Fibroblast of skin of left biceps (primary cell): ENCODE data around the gene MS4A10.
A peak's percentile ranks its signal among the peaks of the same experiment; 100 is the strongest.

ENCODE experiments used
- DNase-seq, 2 experiments: peaks; one replicate each; pipeline ENCODE4 v3.0.0-alpha.2; 2013; ENCODE audit warnings: low read depth in 2 of 2

Gene MS4A10

GRCh38 chr11:60825118-60825517, 40.0 kb downstream of the MS4A10 start:
- no peak for DNase-seq

GRCh38 chr11:60825790-60826189, 40.7 kb downstream of the MS4A10 start:
- no peak for DNase-seq

DNA sequence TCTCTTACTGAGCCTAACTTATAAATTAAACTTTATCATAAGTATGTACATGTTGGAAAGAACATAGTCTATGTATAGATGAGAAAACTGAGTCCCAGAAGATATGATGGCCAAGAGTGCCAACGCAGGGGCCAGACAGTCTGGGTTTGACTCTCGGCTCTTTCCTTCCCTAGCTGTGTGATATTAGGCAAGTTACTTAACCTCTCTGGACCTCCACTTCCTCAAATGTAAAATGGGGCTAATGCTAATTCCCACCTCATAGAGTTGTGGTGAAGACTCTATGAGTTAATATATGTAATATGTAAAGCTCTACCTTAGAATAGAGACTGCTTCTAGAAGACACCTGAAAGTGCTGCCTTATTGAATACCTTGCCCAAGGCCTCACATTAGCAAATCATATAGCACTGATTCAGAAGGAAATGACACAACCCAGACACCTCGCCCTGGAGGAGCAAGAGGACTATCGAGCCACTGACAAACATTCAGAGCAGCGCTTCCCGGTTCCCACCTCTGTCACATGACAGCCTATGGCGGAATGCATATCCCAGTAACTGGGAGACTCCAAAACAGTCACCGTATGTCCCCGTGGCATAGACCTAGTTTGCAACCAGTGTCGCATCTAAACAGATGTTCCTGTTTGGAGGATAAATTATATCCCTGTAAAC, 45.5 kb downstream of the MS4A10 start:
- no peak for DNase-seq

- DNase-seq, result peak in 1 of 2 experiments; percentile 7
Observed at GRCh38 chr11:60831143-60831500, 46.0 kb downstream of the MS4A10 start.

- no peak for DNase-seq
Observed at GRCh38 chr11:60831501-60832079, 46.5 kb downstream of the MS4A10 start.

GRCh38 chr11:60834742-60835533, 49.8 kb downstream of the MS4A10 start:
- DNase-seq, result no peak

- DNase-seq, result no peak
Observed at GRCh38 chr11:60835534-60835846, 50.4 kb downstream of the MS4A10 start.

GRCh38 chr11:60836866-60837515, 51.9 kb downstream of the MS4A10 start:
- no peak for DNase-seq

DNA sequence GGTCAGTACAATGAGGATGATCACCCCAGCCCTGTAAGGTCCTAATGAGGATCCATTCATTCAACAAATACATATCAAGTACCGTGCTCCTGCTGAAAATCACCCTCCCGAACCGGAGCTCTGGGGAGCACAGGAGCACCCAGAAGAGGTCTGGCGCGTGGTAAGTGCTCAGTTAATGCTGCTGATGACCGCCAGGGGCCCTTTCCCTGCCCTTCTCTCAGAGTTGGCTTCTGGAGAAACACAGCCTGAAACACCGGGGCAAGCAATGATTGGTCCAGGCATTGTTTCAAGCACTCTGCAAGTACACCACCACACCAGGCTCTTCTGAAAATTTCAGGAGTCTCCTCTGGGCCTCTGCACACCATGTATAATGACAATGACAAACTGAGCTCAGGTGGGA, 53.0 kb downstream of the MS4A10 start:
- DNase-seq, result no peak

DNA sequence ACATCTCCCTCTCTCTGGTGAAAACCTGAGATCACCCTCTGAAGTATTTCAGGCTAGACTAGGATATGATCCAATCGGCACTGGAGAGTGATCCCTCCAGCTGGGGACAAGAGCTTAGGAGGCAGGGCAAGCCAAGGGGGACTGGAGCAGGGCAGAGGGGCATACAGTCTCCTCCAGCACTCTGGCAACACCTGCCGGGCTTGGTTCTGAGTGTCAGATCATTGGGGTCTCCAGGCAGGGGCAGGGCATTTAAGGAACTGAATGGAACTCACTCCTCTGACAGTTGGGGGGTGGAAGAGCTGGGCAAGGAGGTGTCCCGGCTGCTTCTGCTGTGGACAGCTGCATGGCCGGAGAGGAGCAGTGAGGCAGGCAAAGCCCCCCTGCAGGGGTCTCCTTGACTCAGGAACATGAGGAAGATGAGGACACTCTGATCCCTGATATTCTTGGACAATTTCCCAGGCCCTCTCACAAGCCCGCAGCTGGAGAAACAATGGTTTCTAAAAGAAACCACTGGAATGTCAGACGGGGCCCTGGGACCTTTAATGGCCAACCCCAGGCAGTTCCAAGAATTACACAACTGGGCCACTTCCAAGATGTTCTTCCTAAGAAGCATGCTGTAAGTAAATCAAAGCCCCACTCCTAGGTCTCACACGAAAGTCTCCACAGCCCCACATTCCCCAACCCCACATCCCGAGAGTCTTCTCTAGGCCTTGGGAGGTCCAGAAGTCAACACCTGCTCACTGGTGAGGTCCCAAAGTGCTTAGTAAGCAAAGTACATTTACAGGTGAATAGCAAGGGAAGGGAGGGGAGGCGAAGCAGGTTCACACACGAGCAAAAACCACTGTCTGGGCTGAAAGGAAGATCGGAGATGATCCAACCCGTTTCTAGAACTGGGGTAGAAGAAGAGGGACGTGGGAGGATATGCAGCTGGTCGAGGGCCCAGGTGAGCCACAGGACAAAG, 55.6 kb downstream of the MS4A10 start:
- peak; percentile 88 for DNase-seq

DNA sequence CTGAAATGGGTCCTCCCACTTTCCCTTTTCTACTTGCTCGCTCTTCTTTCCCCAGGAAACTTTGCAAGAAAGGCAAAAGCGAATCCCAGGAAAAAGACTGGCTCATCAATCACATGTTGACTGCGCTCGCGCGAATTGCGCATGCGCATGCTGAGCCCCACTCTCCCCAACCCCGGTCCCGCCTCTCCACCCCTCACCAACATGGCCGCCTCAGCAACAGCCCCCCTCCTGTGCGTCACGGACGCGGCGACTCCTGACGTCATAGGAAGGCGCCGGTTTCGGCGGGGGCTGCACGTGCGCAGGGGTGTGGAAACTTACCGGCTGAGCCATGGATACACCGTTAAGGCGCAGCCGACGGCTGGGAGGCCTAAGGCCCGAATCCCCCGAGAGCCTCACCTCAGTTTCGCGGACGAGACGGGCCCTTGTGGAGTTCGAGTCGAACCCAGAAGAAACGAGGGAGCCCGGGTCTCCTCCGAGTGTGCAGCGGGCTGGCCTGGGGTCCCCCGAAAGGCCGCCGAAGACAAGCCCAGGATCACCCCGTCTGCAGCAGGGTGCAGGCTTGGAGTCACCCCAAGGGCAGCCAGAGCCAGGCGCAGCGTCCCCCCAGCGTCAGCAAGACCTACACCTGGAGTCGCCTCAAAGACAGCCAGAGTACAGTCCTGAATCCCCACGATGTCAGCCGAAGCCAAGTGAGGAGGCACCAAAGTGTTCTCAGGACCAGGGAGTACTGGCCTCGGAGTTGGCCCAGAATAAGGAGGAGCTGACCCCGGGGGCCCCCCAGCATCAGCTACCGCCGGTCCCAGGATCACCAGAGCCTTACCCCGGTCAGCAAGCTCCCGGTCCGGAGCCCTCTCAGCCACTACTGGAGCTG, 56.9 kb downstream of the MS4A10 start, which contains the start of gene CCDC86:
CCDC86 (plus strand) TSS at position 317 of the 871 bp plus-strand sequence; CDS start at position 329, 12 bp downstream.
- DNase-seq, result peak; percentile 87 to 89

DNA sequence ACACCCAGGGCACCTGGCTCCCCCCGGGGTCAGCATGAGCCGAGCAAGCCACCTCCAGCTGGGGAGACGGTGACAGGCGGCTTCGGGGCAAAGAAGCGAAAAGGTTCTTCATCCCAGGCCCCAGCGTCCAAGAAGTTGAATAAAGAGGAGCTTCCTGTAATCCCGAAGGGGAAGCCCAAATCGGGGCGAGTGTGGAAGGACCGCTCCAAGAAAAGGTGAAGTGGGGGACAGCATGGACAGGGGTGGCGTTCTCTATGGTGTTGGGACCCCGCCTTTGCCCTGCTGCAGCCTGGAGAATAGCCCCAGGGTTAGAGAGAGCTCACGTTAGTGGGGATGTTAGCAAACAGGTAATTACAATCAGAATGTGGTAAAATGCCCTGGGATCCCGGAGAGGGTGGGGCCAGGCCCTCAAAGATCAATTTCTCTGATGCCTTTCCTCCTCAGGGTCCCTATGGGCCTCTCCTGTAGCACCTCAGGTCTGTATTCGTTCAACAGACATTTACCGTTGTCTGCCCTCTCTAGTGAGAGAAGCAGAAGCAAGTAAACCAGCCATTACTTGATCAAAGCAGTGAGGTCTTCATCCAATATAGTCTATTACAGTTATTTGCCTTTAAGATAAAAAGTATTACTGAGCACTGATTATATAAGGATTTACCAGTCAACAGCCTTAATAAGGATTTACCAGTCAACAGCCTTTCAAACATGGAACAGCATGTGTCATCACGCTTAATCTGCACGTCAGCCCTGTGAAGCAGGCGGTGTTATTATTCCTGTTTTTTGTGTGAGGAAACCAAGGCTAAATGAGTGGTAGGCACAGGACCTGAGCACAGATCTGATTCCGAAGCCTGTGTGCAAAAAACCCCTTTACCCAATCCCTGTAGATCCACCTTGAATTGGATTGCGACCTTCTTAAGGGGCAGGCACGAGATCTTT, 57.8 kb downstream of the MS4A10 start:
- DNase-seq, result no peak

DNA sequence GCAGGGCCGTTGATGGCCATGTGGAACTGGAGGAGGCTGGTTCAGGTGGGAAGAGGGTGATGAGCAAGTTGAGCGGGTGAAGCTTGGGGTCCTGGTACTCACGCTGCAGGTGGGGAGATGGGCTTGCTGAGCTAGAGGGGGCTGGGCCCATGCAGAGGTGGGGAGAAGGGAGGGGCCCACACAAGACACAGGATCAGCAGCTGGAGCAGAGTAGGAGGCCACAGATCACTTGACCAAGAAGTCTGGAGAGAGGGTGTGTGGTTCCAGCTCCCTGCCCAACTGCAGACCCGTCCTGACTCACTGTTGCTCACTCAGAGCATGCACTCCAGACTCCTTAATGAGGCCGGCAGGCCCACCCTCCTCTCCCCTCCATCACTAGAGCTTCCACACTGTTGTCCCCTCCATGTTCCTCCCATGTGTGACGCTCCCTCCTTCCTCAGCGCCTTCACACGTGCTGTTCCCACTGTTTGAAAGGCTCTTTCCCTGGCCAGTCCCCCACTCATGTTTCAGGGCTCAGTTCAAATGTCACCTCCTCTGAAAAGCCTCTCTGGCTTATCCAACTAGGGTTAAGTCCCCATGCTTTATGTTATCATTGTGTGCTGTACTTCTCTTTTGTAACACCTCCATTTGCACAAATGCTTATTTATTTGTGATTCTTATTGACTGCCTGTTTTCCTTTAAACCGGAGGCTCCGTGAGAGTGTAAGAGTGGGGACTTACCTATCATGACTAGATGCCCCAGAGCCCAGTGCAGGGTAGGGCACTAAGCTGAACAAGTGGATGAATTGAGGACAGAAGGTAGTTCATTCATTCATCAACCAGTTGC, 59.1 kb downstream of the MS4A10 start:
- no peak for DNase-seq

- DNase-seq, result no peak
Observed at GRCh38 chr11:60844870-60845221, 59.7 kb downstream of the MS4A10 start.

GRCh38 chr11:60845338-60845737, 60.2 kb downstream of the MS4A10 start:
- DNase-seq, result no peak

GRCh38 chr11:60847281-60847680, 62.1 kb downstream of the MS4A10 start:
- no peak for DNase-seq

DNA sequence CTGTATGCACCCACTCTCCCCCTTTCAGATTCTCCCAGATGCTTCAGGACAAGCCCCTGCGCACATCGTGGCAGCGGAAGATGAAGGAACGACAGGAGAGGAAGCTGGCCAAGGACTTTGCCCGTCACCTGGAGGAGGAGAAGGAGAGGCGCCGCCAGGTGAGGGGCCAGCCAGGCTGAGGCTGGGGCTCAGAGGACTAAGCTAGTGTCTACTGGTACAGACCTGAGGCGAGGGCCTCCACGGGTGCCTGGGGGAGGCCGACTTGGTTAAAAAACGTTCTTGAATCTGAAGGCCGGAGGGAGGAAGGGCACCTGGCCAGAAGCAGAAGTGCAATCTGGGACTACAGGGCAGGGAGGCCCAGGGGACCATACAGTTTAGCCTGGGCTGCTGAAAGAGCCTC, 62.8 kb downstream of the MS4A10 start:
- DNase-seq, result no peak

GRCh38 chr11:60848714-60849151, 63.6 kb downstream of the MS4A10 start:
- DNase-seq, result no peak
